ENCODE results near the gene LAMA3.
A peak's percentile ranks its signal among the peaks of the same experiment; 100 is the strongest.

The LAMA3 gene

DNA sequence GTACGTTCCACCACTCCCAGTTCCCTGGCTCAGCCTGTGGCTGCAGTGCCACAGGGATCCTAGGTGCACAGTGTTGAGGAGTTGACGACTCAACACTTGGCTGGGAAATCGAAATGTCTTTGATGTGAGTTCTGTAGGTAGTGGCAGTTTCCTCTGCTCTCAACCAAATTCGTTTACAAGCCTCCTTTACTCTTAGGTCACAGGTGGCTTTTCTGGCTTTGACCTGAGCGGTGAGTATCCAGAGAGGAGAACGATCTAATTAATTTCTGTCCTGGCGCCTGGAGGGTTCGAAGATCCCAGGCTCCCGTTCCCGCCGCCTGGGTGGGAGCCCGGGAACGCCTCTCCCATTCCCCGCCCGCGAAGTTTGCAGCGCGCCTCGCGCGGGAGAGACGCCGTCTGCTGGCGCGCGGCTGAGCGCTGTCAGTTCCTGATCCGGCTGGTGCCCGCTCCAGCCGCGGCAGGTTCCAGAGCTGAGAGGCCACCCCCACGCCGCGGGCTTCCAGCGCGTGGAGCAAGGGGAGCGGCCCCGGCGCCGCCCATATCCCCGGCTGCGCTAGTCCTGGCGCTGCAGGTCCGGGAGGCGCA is at the start of gene LAMA3:
TSS of gene LAMA3 (plus strand) at position 423 of the 585 bp plus-strand sequence. CDS start 231 bp downstream, outside the sequence.
- peak in 1 of 2 experiments; percentile 18 for DNase-seq

DNA sequence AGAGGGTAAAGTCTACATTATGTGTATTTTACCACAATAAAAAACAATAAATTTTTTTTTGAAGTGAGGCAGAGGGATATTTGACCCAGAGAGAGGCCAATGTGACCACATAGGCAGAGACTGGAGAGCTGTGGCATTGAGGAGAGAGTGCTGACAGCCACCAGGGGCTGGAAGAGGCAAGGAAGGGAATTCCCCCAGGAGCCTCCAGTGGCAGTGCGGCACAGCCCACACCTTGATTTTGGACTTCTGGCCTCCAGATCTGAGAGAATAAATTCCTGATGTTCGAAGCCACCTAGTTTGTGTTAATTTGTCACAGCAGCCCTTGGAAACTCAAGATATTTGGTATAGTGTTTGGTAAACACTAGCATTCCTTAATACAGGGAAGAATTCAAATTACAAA is 49.2 kb upstream of the LAMA3 start:
- DNase-seq: no peak

DNA sequence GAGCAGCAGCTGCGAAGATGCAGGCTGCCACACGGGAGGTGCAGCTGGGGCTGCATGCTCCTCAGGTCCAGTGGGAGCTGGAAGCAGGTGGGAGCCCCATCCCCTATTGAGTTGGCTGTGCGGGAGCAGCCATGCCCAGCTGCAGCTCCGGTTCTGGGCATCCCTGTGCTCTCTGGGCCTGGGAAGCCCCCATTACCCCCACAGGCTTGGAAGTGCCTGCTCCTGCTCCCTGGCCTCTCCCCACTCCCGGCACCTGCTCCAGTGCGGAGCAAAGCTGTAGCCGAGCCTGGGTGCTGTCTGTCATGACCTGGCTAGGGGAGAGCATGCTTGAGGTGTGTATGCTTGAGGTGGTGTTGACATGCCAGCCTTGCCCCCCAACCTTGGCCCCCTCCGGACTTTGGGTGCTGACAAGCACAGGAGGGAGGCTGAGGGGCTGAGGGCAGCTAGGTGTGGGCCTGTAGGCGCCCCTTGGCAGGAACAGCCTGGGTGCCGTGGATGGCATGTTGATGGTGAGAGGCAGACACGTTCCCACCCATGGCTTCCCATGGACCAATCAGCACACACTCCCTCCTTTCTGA is 48.0 kb upstream of the LAMA3 start:
- no peak for DNase-seq

- DNase-seq: no peak
Measured at GRCh38 chr18:23641937-23642666, 47.2 kb upstream of the LAMA3 start.

DNA sequence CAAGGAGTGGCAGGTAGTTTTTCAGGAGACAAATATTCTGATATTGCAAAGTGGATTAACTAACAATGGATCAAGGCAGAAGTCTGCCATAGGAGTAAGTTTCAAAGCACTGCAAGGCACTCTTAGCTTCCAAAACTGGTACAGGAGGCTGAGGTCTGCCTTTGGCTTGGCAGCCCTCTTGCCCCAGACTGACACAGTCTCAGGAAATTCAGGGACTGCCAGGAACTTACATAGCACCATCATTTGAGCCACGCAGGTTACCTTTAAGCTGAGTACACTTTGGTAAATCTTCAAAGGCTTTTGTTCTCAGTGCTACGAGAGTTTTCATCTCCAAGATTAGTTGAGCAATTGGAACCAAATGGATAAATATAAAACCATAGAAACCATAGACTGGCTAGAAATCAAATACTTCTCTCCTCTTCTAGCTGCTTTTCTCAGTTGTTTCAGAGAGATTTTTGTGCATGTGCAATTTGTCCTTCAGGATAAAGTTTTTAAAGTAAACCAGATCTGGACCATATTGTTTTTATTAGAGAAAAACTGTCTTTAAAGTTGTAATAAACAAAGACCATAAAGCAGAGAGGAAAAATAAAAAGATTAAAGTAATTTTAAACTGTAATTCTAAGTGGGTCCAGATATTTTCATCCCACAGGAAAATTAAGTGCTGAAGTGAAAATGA is 45.3 kb upstream of the LAMA3 start:
- no peak for DNase-seq

GRCh38 chr18:23645568-23646175 is 43.6 kb upstream of the LAMA3 start:
- no peak for DNase-seq

GRCh38 chr18:23646282-23646681 is 43.0 kb upstream of the LAMA3 start:
- no peak for DNase-seq

- DNase-seq: no peak
Measured at GRCh38 chr18:23648456-23648855, 40.8 kb upstream of the LAMA3 start.

DNA sequence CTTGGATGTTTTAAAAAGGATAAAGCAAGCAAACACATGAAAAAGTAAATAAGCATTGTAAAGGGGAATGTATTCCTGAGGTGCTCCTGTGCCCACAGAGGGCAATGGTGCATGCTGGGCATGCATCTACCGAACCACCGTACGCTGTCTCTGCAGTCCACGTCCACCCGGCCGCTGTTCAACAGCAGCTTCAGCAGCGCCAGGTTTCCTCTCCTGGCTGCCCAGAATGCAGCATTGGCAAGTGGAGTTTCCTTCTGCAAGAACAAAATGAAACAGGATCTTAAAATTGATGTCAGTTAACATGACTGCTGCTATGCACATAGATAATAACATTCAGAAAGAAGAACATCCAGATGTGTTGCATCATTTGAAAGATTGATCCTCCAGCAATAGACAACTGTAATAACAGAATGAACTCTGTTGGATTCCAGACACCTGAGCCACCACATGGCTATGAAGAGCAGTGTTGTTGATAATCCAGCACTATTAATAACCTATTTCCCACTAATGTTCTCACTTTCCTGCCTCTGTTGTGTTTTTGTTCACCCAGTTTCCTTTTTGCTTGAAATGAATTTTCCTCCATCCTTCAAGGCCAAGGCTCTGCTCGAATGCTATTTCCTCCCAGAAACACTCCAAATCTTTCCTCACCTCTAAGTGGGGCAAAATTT is 40.2 kb upstream of the LAMA3 start:
- no peak for DNase-seq

GRCh38 chr18:23650968-23651927 is 38.0 kb upstream of the LAMA3 start:
- no peak for DNase-seq

- DNase-seq: no peak
Measured at GRCh38 chr18:23652232-23652631, 37.0 kb upstream of the LAMA3 start.

DNA sequence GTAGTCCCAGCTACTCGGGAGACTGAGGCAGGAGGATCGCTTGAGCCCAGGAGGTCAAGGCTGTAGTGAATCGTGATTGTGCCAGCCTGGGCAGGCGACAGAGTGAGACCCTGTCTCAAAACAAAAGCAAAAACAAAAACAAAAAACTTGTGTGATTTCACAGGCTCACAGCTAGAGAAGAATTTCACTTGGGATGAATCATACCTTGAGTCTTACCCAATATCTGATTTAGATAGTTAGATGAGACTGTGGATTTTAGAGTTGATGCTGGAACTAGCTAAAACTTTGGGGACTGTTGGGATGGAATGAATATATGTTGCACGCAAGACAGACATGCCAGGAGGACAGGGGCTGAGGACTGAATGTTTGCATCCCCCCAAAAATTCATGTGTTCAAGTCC is 31.0 kb upstream of the LAMA3 start:
- no peak for DNase-seq

DNA sequence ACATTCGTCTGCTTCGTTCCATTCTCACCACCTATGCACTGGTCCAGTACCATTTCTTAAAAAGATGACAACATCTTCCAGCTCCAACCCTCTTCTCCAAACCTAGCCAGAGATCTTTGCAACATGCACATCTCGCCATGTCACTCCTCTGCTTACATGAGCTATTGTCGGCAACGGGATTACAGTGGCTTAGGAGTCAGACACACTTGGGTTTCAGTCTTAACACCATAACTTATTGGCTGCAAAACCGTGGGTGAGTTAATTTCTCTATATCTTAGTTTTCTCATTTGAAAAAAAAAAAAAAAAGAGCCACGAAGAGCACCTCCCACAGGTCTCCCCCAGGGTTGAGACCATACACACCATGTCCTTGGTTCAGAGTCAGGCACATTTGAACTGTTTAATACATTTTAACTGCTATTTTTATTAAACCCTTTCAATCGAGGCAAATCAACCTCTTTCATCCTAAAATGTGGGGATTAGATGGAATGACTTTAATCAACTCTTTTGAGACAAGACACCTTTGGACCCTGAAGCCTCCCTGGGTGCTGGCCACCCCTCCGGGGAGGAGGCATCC is 27.4 kb upstream of the LAMA3 start:
- no peak for DNase-seq

GRCh38 chr18:23662309-23663263 is 26.7 kb upstream of the LAMA3 start, which contains the start of gene ANKRD29:
Gene ANKRD29 (minus strand): TSS chr18:23662911. CDS start chr18:23662730, 181 bp downstream.
- no peak for DNase-seq

- no peak for DNase-seq
Measured at GRCh38 chr18:23664674-23665073, 24.6 kb upstream of the LAMA3 start.

GRCh38 chr18:23667114-23667513 is 22.1 kb upstream of the LAMA3 start:
- no peak for DNase-seq

GRCh38 chr18:23668731-23669130 is 20.5 kb upstream of the LAMA3 start:
- no peak for DNase-seq

- DNase-seq: no peak
Measured at GRCh38 chr18:23669202-23669766, 20.0 kb upstream of the LAMA3 start.

DNA sequence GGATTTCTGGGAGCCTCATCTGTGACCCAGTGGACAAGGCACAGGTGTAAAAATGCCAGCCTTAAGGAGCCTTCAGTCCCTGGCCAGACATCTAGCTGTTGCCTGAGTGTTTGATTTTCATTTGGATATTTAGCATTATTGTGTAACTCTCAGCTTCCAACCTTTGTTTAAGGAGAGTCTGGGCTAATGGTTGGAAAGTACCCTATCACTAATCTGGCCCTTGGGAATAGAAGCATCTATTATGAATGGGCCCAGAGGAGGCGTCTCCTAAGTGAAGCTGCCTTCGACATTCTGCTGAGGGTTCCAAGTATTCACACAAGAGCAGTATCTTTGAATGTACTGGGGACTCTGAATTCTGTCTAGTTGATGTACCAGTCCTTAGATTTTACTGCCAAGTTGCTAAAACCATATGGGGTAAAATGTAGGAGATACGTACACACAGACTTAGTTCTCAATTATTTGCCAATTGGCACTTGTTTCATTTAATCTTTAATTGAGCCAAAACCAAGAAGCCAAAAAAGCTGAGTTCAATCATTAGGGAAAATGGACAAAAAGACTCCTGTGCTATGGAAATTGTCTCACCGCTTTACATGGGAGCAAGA is 19.3 kb upstream of the LAMA3 start:
- no peak for DNase-seq
